Endothelial cell of umbilical vein (primary cell): ENCODE measurements around the gene CRYL1.

Experiments
- CTCF ChIP-seq, 2 donors: IDR thresholded peaks; 1 replicate in 1 of 2; 2 replicates in 1 of 2; pipeline ENCODE4 v1.5.1; 2011; ENCODE audit warnings: low read length in 2 of 2, mild to moderate bottlenecking in 2 of 2, moderate library complexity in 2 of 2, control low read depth in 1 of 2, inconsistent platforms in 1 of 2, low read depth in 1 of 2; ENCODE audit not compliant: insufficient read depth in 1 of 2; ENCODE audit errors: extremely low read depth in 1 of 2
- POLR2A ChIP-seq: IDR thresholded peaks from 2 replicates; pipeline ENCODE4 v1.6.1; 2012; ENCODE audit warnings: low read depth, mild to moderate bottlenecking, control low read depth, low read length

GRCh38 chr13:20429682-20430081 lies 96.0 kb downstream of the CRYL1 start:
- TF ChIP-seq CTCF (IDR thresholded peaks at IDR 0.05; ENCODE audit: extremely low read depth in 1 of 2, insufficient read depth in 1 of 2, low read depth in 1 of 2, low read length in 2 of 2) (no peak), POLR2A (no peak)
